BJ (cell line): Measurements from ENCODE around the gene ARHGEF17. TPM values are rescaled to one million over a fixed set of nuclear protein-coding genes. Genes with fewer than 3 reads are reported as not detected.

Experiments
- CTCF ChIA-PET: fragments of 350-600 bp; formaldehyde crosslinking; extraction: SDS; loops from one replicate; lab custom pipeline; 2021; ENCODE audit warnings: antibody characterized with exemption, inconsistent platforms; lab: Yijun Ruan, JAX
- POLR2A ChIA-PET: fragments of 300-600 bp; sonication (Branson Sonifier 250); formaldehyde crosslinking; extraction: SDS; loops from one replicate; lab custom pipeline; 2021; ENCODE audit warnings: antibody characterized with exemption; lab: Charles Lee
- DNase-seq: peaks from one replicate; pipeline ENCODE4 v3.0.0-alpha.2; 2011; ENCODE audit warnings: low read depth
- H3K27me3 ChIP-seq: 2 replicates; pipeline ENCODE4 v1.6.0; 2011; ENCODE audit warnings: low read length; ENCODE audit not compliant: control insufficient read depth, insufficient read depth
- H3K36me3 ChIP-seq: 2 replicates; pipeline ENCODE4 v1.5.1; 2011; ENCODE audit warnings: low read length; ENCODE audit not compliant: control insufficient read depth, insufficient read depth
- H3K4me3 ChIP-seq: 2 replicates; pipeline ENCODE4 v1.5.1; 2011; ENCODE audit warnings: low read depth, mild to moderate bottlenecking, control low read depth, low read length
- polyA plus RNA-seq: library from polyadenylated mRNA; depleted of rRNA; stranded (reverse); fragments of >200 nt; gene quantifications from 2 replicates; pipeline ENCODE4 v1.2.3, GENCODE V29; 2011
- TF ChIP-seq, protein P1 (sequence below): IDR thresholded peaks from 2 replicates; pipeline ENCODE4 v1.5.1; 2011; ENCODE audit warnings: low read depth, mild to moderate bottlenecking, control low read depth, inconsistent platforms, low read length, moderate library complexity; ENCODE audit not compliant: insufficient read depth

Gene ARHGEF17
- polyA plus RNA-seq, 1 experiment = 85.7 TPM

- no peak for DNase-seq
- CTCF ChIA-PET = interaction anchor here (1.0 to 2.7 kb wide), 5 partner anchors 11 to 278 kb away, joined by 3 to 15 read pairs (median 5); no protein-coding TSS in a partner anchor
- POLR2A ChIA-PET = no interaction called here
Observed at GRCh38 chr11:73382747-73383146, 74.7 kb downstream of the ARHGEF17 start.

GRCh38 chr11:73383249-73384124, 75.4 kb downstream of the ARHGEF17 start:
- ChIA-PET CTCF (interaction anchor here (0.7 to 2.7 kb wide), 8 partner anchors 10 to 278 kb away, joined by 3 to 15 read pairs (median 4); no protein-coding TSS in a partner anchor), POLR2A (interaction anchor here (0.5 to 0.6 kb wide), 2 partner anchors 76 to 83 kb away, joined by 4 to 13 read pairs; no protein-coding TSS in a partner anchor)
- H3K27me3 ChIP-seq = no peaks in the 10 kb centered on the region
- no peak for DNase-seq
- TF ChIP-seq, protein P1, sequence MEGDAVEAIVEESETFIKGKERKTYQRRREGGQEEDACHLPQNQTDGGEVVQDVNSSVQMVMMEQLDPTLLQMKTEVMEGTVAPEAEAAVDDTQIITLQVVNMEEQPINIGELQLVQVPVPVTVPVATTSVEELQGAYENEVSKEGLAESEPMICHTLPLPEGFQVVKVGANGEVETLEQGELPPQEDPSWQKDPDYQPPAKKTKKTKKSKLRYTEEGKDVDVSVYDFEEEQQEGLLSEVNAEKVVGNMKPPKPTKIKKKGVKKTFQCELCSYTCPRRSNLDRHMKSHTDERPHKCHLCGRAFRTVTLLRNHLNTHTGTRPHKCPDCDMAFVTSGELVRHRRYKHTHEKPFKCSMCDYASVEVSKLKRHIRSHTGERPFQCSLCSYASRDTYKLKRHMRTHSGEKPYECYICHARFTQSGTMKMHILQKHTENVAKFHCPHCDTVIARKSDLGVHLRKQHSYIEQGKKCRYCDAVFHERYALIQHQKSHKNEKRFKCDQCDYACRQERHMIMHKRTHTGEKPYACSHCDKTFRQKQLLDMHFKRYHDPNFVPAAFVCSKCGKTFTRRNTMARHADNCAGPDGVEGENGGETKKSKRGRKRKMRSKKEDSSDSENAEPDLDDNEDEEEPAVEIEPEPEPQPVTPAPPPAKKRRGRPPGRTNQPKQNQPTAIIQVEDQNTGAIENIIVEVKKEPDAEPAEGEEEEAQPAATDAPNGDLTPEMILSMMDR = no peak
- H3K4me3 ChIP-seq = no peak overlapping the region
- H3K36me3 ChIP-seq = no peaks in the 10 kb centered on the region

More at GRCh38 chr11:73382747-73383146, 74.7 kb downstream of the ARHGEF17 start:
- TF ChIP-seq, protein P1 = no peak
- Histone ChIP-seq H3K36me3 (no peaks in the 10 kb centered on the region), H3K27me3 (no peaks in the 10 kb centered on the region), H3K4me3 (no peak overlapping the region)

GRCh38 chr11:73384125-73384441, 76.0 kb downstream of the ARHGEF17 start:
- DNase-seq = no peak
- no peaks in the 10 kb centered on the region for H3K36me3 ChIP-seq
- ChIA-PET CTCF (interaction anchor here (0.8 to 2.1 kb wide), 6 partner anchors 9 to 277 kb away, joined by 3 to 8 read pairs (median 4); no protein-coding TSS in a partner anchor), POLR2A (interaction anchor here (0.6 kb wide), 1 partner anchor 82 kb away, joined by 4 read pairs; no protein-coding TSS in a partner anchor)
- TF ChIP-seq, protein P1 = no peak
- no peak overlapping the region for H3K4me3 ChIP-seq
- H3K27me3 ChIP-seq = no peaks in the 10 kb centered on the region

DNA sequence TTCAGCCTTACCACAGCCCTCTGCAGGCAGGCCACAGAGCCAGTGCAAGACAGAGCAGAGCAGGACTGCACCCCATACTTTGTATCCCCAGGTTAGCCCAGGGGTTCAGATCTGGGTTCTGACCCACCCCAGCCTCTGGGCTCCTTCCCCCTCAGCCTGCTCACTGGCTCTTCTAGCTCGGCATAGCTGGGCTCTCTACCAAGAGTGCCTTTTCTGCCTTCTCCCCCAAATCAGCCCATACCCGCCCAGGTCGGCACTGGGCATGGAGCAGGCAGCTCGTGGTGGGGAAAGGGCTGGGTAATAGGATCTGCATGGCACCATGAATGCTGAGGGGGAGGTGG, 76.4 kb downstream of the ARHGEF17 start:
- no peaks in the 10 kb centered on the region for H3K27me3 ChIP-seq
- H3K4me3 ChIP-seq = no peak overlapping the region
- no peak for DNase-seq
- H3K36me3 ChIP-seq = no peaks in the 10 kb centered on the region
- TF ChIP-seq, protein P1 = no peak
- CTCF ChIA-PET = interaction anchor here (0.8 to 2.1 kb wide), 9 partner anchors 9 to 277 kb away, joined by 3 to 9 read pairs (median 4); no protein-coding TSS in a partner anchor
- POLR2A ChIA-PET = interaction anchor here (0.6 kb wide), 1 partner anchor 82 kb away, joined by 4 read pairs; no protein-coding TSS in a partner anchor
